ENCODE measurements around the gene ZNF226. TPM values are rescaled to one million over a fixed set of nuclear protein-coding genes. Genes with fewer than 3 reads are reported as not detected.
"Not testable (repeated sequence)": the region's sequence is repeated elsewhere in the genome, so short reads cannot be mapped to it uniquely, and the experiment has no call there.

Gene ZNF226
- 14.9 TPM for total RNA-seq
- long read RNA-seq, partial matches to known transcripts = 1 of 10 reads
- long read RNA-seq, other reads (novel, unspliced or antisense) = 4 of 10 reads

DNA sequence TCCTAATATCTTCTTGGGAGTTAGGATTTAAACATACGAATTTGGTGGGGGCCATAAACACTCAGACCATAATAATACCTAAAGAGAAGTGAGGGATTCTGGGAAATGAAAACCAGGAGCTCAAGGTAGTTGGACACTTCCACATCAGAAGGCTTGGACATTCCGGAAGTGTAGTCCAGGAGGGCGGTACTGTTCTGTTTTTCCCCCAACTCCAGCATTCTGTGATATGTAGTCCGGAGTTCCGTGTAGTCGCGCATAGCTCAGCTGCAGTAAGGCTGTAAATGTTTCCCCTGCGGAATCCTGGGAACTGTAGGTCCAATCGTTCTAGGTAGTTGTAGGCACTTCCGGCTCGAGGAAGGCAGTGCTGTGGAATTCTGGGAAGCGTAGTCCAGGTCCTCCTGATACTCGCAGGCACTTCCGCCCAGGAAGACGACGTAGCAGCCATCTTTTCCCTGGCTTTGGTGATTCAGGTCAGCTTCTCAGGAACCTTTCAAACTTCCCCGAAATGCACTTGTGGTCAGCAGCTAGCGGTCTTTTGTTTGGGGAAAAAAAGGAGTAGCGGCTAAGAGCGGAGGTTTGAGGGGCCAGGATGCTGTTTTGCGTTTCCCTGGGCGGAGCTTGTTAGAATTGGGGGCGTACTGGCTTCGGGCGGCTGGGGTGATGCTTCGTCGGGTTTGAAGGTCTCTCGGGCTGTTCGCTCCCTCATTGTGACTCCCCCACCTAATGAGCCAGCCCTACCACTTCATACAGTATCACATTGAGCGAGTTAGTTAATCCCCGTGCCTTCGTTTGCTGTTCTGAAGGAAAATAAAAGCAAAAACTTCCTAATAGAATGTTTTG lies at the start of gene ZNF226:
Gene ZNF226, plus strand, starts transcription at position 428 of the 840 bp plus-strand sequence. CDS start 4,981 bp downstream, outside the sequence.
- peak; percentile 89 for DNase-seq
- intact Hi-C loops (cut with DNase I) = loop anchor here (5.0 kb wide), 1 partner anchor 47 kb away; the partner anchor contains the start of gene ZNF227
- ATAC-seq (ENCODE audit: poor library complexity) = peak; percentile 100

DNA sequence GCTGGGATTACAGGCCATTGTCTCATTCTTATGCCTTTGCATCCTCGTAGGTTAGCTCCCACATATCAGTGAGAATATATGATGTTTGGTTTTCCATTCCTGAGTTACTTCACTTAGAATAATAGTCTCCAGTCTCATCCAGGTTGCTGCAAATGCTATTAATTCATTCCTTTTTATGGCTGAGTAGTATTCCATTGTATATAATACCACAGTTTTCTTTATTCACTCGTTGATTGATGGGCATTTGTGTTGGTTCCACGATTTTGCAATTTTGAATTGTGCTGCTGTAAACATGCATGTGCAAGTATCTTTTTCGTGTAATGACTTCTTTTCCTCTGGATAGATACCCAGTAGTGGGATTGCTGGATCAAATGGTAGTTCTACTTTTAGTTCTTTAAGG lies 43.7 kb upstream of the ZNF226 start:
- DNase-seq; intact Hi-C loops (cut with DNase I); ATAC-seq (ENCODE audit: poor library complexity): not testable (repeated sequence)

DNA sequence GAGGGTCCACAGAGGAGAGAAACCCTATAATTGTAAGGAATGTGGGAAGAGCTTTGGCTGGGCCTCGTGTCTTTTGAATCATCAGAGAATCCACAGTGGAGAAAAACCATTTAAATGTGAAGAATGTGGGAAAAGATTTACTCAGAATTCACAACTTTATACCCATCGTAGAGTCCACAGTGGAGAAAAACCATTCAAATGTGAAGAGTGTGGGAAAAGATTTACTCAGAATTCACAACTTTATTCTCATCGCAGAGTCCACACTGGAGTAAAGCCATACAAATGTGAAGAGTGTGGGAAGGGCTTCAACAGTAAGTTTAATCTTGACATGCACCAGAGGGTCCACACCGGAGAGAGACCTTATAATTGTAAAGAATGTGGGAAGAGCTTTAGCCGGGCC lies 32.9 kb upstream of the ZNF226 start:
- DNase-seq (no peak), ATAC-seq (ENCODE audit: poor library complexity) (no peak)
- intact Hi-C loops (cut with DNase I) = no loop called here

DNA sequence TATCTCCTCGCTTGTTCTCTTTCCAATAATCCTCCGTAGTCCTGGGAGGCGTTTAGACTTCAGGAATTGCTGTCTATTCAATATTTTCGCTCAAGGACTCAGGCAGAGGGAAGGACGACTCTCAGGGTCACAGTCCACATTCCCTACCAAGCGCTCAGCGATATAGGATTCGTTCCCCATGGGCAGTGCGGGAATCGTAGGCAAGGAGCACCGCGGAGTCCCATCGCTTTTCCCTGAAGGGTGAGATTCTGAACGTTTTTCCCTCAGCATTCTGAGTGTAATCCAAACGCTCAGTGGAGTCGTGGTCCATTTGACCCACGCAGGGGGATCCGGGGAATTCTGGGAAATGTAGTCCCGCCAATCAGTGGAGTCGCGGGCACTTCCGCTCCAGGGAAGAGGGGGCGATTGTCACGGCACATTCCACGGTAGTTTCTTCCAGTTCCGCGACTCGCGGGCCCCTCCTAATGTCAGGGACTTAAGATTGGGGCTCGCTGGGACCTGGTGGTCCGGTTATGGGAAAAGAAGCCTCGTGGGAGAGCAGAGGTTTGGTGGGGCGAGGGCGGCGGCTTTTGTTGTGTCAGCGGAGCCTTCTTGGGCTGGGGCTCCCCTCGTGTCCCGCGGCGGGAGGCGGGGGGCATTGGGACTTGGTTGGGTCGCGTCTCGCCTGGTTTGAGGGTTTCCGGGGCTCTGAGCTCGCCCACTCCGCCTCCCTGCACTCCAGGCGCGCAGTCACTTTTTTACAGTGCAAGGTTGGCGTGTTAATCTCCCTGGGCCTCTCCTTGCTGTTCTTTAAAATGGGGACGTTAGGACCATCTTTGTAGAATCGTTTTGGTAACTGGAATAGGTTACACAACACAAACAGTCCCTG lies 23.5 kb upstream of the ZNF226 start, which contains the start of gene ZNF234:
Gene ZNF234, plus strand, starts transcription at position 364 of the 868 bp plus-strand sequence. CDS start 3,079 bp downstream, outside the sequence.
- peak; percentile 98 for ATAC-seq (ENCODE audit: poor library complexity)
- peak; percentile 86 for DNase-seq
- intact Hi-C loops (cut with DNase I) = no loop called here

DNA sequence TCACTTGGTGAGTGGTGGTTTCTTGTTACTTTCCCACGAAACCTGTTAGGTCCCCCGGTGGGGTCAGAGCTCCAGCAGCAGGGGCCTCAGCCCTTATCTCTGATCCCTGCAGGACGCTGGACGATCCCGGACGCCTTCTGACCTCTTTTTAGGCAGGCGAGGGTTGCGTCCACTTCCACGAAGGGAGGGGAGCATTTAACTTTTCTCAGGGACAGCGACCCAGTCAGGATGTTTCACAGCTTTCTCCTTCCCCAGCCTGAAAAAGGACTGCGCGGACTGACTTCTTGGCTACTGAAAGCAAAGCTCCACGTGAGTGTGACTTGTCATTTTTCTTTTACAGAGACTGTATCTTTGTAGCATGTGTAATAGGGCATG lies 22.9 kb upstream of the ZNF226 start:
- intact Hi-C loops (cut with DNase I) = no loop called here
- ATAC-seq (ENCODE audit: poor library complexity) (peak; percentile 38), DNase-seq (no peak)

DNA sequence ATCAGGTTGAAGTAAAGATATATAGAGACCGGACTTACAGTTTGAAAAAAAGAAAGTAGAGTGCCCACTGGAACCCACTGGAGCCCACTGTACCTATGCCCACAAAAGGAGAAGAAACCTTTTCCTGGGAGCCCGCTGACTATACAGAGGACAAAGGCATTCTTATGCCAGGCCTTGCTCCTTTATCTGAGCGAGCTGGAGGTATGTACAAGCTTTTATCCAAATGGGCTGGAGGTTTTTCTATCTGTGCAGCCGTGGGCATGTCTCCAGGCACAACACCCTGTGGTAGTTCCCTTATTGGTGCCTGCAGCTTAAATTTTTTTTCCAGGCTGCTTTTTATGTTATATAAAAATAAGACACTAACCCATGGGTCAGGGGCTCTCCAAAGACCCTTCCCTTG lies 15.1 kb upstream of the ZNF226 start:
- intact Hi-C loops (cut with DNase I) = no loop called here
- DNase-seq (no peak), ATAC-seq (ENCODE audit: poor library complexity) (peak; percentile 74)

DNA sequence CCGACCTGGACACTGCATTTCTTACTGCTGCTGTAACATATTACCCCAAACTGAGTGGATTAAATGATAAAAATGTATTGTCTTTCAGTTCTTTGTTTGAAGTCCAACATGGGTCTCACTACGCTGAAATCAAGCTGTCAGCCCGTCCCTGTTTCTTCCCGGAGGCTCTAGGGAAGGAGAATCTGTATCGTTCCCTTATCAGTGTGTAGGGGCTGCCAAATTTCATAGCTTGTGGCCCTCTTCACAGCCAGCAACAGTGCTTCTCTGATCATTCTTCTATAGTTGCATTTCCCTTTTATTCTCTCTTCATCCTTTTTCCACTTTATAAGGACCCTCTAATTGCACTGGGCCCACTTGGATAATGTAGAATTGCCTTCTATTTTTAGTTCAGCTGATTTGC lies 13.4 kb upstream of the ZNF226 start:
- intact Hi-C loops (cut with DNase I) = no loop called here
- peak; percentile 42 for ATAC-seq (ENCODE audit: poor library complexity)
- no peak for DNase-seq

DNA sequence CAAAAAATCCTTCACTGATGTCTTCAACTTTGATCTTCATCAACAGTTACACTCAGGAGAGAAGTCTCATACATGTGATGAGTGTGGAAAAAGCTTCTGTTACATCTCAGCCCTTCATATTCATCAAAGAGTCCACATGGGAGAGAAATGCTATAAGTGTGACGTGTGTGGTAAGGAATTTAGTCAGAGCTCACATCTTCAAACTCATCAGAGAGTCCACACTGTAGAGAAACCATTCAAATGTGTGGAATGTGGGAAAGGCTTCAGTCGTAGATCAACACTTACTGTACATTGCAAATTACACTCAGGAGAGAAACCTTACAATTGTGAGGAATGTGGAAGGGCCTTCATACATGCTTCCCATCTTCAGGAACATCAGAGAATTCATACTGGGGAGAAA lies 8.4 kb upstream of the ZNF226 start:
- DNase-seq (no peak), ATAC-seq (ENCODE audit: poor library complexity) (no peak)
- intact Hi-C loops (cut with DNase I) = no loop called here

DNA sequence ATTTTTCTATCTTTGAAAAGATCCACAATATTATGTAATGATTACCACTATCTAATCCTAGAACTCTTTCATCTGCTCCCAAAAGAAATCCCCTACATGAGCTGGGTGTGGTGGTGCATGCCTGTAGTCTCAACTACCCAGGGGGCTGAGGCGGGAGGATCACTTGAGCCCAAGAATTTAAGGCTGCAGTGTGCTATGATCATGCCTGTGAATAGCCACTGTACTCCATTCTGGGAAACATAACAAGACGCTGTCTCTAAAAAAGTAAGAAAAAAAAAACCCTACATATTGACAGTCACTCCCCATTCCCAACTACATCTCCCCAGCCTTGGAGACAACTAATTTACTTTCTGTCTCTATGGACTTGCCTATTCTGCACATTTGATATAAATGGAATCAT lies 1.1 kb upstream of the ZNF226 start:
- no peak for ATAC-seq (ENCODE audit: poor library complexity)
- intact Hi-C loops (cut with DNase I) = no loop called here
- no peak for DNase-seq

DNA sequence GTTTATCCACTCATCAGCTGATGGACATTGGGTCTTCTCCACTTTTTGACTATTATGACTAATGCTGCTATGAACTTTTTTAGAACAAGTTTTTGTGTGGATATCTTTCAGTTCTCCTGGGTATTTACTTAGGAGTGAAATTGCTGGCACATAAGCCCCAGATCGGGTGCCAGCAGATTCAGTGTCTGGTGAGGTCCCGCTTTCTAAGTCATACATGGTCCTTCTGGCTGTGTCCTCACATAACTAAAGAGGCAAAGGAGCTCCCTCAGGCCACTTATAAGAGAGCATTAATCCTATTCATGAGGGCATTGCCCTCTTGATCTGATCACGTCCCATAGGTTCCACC lies 600 bp upstream of the ZNF226 start:
- intact Hi-C loops (cut with DNase I) = no loop called here
- DNase-seq = no peak
- no peak for ATAC-seq (ENCODE audit: poor library complexity)

DNA sequence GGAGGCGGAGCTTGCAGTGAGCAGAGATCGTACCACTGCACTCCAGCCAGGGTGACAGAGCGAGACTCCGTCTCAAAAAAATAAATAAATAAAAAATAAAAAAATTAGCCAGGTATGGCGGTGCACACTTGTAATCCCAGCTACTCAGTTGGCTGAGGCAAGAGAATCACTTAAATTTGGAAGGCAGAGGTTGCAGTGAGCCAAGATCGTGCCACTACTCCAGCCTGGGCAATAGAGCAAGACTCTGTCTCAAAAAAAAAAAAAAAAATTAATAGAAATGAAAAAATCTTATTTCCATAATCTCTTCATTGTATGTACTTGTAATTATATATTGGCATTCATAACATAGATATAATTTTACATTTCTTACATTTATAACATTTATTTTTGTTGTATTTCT lies 5.8 kb downstream of the ZNF226 start:
- DNase-seq; intact Hi-C loops (cut with DNase I); ATAC-seq (ENCODE audit: poor library complexity): not testable (repeated sequence)

DNA sequence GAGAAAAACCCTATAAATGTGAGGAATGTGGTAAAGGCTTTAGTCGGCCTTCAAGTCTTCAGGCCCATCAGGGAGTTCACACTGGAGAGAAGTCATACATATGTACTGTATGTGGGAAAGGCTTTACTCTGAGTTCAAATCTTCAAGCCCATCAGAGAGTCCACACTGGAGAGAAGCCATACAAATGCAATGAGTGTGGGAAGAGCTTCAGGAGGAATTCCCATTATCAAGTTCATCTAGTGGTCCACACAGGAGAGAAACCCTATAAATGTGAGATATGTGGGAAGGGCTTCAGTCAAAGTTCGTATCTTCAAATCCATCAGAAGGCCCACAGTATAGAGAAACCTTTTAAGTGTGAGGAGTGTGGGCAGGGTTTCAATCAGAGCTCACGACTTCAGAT lies 11.7 kb downstream of the ZNF226 start:
- ATAC-seq (ENCODE audit: poor library complexity) (no peak), DNase-seq (no peak)
- intact Hi-C loops (cut with DNase I) = no loop called here

DNA sequence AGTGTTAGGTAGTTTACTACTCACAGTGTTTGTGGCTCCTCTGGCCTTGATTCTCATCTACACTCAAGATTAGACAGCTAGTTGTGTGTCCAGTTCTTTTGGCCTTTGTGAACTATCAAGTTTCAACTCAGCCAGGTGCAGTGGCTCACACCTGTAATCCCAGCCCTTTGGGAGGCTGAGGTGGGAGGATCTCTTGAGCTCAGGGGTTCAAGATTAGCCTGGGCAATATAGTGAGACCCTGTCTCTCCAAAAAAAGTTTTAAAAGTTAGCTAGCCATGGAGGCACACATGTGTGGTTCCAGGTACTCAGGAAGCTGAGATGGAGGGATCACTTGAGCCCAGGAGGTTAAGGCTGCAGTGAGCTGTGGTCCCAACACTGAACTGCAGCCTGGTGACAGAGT lies 16.1 kb downstream of the ZNF226 start:
- ATAC-seq (ENCODE audit: poor library complexity) (no peak), DNase-seq (no peak)
- intact Hi-C loops (cut with DNase I) = no loop called here

DNA sequence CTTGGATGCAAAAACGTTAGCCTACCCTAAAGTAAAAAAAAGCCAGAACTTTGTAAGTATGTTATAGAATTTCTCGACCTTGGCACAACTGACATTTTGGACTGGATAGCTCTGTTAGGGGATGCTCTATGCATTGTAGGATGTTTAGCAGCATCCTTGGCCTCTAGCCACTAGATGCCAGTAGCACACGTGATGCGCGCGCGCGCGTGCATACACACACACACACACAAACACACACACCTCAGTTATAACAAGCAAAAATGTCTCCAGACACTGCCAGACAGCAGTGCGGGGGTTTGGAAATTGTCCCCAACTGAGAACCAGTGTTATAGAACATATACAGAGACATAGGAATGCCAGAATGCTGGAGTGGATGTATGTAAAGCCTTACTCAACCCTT lies 17.2 kb downstream of the ZNF226 start:
- intact Hi-C loops (cut with DNase I) = no loop called here
- DNase-seq (no peak), ATAC-seq (ENCODE audit: poor library complexity) (no peak)

DNA sequence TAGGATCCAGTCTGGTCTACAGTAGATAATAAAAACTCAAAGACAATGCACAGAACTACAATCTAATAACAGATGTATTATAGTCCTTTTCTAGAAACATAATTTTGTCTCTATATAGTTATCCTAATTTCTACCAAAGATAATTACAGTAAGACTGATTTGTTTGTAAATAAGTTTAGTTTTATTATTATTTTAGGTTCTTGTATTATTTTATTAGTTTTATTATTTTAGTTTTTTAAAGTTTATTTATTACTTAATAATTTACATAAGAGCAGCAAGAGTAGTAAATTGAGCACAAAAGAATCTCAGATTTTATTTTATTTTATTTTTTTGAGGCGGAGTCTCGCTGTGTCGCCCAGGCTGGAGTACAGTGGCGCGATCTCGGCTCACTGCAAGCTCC lies 25.1 kb downstream of the ZNF226 start:
- intact Hi-C loops (cut with DNase I) = no loop called here
- ATAC-seq (ENCODE audit: poor library complexity) = no peak
- DNase-seq = no peak

DNA sequence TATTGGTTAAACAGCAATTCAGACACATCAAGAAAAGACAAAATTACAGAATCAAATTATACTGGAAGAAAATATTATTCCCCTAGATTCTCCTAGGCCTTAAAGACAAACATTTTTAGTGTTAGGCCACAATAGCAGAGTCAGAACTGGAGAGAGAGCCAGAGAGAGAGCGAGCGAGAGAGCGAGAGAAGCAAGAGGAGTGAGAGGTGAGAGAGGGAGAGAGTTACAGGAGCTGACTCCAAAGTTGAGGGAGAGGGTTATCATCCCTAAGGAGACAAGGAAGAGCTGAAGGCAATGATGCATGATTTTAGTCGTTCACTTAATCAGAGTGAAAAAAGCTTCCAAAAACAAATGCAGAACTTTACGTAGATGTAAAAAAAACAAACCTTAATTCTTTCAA lies 27.2 kb downstream of the ZNF226 start:
- ATAC-seq (ENCODE audit: poor library complexity) = no peak

DNA sequence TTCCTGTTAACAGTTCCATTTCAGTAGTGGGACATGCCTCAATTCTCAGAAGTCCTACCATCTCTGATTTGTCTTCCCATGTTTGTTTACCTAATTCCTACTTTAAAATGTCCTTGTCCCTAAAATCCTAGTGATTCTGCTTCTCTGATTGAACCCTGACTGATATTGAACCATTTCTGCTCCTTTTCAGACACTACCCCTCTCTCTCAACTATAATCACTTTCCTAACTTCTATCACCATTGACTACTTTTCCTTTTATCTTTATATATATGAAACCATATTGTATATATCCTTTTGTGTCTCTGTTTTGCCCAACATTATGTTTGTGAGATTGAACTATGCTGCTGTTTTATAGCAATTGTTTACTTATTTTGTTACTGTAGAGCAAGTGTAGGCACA lies 31.9 kb downstream of the ZNF226 start:
- no peak for DNase-seq
- intact Hi-C loops (cut with DNase I) = no loop called here
- no peak for ATAC-seq (ENCODE audit: poor library complexity)

More for the DNA sequence above, 27.2 kb downstream of the ZNF226 start:
- no peak for DNase-seq
- intact Hi-C loops (cut with DNase I) = no loop called here

DNA sequence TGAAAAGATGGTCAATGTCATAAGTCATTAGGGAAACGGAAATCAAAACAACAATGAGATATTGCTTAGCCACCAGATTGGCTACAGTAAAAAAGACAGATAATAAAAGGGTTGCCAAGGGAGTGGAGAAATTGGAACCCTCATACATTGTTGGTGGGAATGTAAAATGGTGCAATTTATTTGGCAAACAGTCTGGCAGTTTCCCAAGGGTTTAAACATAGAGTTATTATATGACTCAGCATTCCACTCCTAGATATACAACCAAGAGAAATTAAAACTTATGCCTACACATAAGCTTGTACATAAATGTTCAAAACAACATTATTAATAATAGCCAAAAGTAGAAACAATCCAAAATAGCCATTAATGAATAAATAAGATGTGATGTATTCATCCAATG lies 37.6 kb downstream of the ZNF226 start:
- intact Hi-C loops (cut with DNase I) = no loop called here

DNA sequence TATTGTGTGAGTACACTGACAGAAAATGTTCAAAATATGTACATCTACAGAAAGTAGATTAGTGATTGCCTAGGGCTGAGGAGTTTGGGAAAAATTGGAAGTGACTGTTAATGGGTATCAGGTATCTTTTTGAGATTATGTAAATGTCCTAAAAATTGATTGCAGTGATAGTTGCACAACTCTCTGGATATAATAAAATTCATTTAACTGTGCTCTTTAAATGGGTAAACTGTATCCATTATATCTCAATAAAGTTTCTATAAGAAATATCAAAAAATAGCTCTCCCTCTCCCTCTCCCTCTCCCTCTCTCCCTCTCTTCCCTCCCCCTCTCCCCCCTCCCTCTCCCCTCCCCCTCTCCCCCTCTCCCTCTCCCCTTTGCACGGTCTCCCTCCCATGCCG lies 38.1 kb downstream of the ZNF226 start:
- ATAC-seq (ENCODE audit: poor library complexity) = no peak

More for the DNA sequence above, 37.6 kb downstream of the ZNF226 start:
- no peak for ATAC-seq (ENCODE audit: poor library complexity)
- no peak for DNase-seq

DNA sequence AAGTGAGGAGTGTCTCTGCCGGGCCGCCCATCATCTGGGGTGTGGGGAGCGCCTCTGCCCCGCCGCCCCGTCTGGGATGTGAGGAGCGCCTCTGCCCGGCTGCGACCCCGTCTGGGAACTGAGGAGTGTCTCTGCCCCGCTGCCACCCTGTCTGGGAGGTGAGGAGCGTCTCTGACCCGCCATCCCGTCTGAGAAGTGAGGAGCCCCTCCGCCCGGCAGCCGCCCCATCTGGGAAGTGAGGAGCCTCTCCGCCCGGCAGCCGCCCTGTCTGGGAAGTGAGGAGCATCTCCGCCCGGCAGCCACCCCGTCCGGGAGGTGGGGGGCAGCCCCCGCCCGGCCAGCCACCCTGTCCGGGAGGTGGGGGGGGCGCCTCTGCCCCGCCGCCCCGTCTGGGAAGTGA lies 39.0 kb downstream of the ZNF226 start:
- ATAC-seq (ENCODE audit: poor library complexity); DNase-seq; intact Hi-C loops (cut with DNase I): not testable (repeated sequence)

More for the DNA sequence above, 38.1 kb downstream of the ZNF226 start:
- intact Hi-C loops (cut with DNase I) = no loop called here
- DNase-seq = no peak

Measured in Right ventricle myocardium superior (tissue), 1 donor.